Neural progenitor cell (in vitro differentiated cells): ENCODE data around the gene DLG2.

Source experiments
- CTCF ChIP-seq: fragments of 200-600 bp; sonication (generic); IDR thresholded peaks from 2 replicates; pipeline ENCODE4 v1.5.1; 2017; ENCODE audit warnings: antibody characterized with exemption, mild to moderate bottlenecking
- EZH2 ChIP-seq: fragments of 200-600 bp; sonication (generic); IDR thresholded peaks from 2 replicates; pipeline ENCODE4 v1.6.1; 2017; ENCODE audit warnings: antibody characterized with exemption, mild to moderate bottlenecking, moderate library complexity
- EZH2phosphoT487 ChIP-seq: fragments of 200-600 bp; sonication (generic); IDR thresholded peaks from 2 replicates; pipeline ENCODE4 v1.6.1; 2017; ENCODE audit warnings: antibody characterized with exemption

GRCh38 chr11:84247926-84248325 is 1379.2 kb downstream of the DLG2 start:
- TF ChIP-seq CTCF = no peak
- TF ChIP-seq EZH2 = no peak
- TF ChIP-seq EZH2phosphoT487 = no peak
